KG1 (cell line): ENCODE measurements around the gene THBS1.

Experiments used
- DNase-seq: peaks from one replicate; lab custom pipeline; 2025; lab: John Stamatoyannopoulos, UW

THBS1 gene

DNA sequence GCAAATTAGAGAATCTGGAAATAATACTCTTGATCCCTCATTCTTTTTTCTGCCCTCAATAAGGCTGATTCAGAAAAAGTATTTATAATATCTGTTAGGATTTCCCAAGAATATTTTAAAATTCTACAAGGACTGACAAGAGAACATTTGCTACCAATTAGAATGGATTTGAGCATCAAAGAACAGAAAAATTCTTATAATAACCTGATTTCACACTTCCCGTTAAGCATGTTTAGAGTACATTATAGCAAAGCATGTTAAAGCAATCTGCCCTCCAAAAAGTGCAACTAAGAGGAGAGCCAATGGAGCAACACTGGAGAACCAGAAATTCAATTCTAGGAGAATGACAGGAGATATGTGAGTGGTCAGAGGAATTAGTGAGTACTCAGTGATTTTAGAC, 57.2 kb downstream of the THBS1 start:
- DNase-seq, result no peak

GRCh38 chr15:39639037-39639436, 58.2 kb downstream of the THBS1 start:
- no peak for DNase-seq

- no peak for DNase-seq
These were observed 59.8 kb downstream of the THBS1 start for GRCh38 chr15:39640665-39641064.

- no peak for DNase-seq
These were observed 60.5 kb downstream of the THBS1 start for GRCh38 chr15:39641191-39641889.

GRCh38 chr15:39642011-39642640, 61.2 kb downstream of the THBS1 start:
- DNase-seq, result no peak

DNA sequence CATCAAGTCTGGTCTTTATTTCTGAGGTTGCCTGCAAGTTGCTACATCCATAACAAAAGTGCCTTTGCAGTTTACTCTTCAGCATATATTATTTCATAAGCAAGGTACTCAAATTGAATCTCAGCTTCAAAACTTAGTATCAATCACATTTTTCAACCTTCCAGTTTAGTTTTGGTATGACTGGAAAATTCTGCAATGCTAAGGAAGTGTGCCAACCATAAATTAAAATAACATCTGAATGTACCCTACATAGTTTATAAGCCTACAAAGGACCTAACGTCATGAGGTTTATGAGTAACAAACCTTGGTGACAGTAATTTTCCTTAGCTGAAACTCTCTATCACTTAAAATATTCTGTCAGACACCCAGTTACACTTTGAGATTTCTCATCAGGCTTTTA, 62.8 kb downstream of the THBS1 start:
- no peak for DNase-seq

DNA sequence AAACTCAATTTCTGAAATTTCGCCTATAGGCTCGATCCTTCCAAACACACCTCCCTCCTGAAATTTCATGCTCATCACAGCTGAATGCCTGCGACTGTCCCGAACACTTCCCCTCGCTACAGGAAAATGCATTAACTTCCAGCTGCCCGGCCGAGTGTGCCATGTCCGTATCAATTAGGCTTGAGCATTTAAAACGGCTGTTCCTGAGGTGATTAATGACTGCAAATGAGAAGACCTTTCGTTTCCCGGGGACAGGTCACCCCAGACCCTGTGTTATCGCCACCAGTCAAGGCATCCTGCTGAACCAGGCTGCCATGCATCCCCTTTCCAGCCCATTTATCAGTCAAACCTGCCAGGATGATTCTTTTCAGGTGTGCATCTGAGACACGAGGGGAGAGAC, 63.3 kb downstream of the THBS1 start:
- DNase-seq, result no peak

GRCh38 chr15:39645138-39645975, 64.5 kb downstream of the THBS1 start:
- no peak for DNase-seq

GRCh38 chr15:39645976-39646257, 65.0 kb downstream of the THBS1 start:
- DNase-seq, result no peak

DNA sequence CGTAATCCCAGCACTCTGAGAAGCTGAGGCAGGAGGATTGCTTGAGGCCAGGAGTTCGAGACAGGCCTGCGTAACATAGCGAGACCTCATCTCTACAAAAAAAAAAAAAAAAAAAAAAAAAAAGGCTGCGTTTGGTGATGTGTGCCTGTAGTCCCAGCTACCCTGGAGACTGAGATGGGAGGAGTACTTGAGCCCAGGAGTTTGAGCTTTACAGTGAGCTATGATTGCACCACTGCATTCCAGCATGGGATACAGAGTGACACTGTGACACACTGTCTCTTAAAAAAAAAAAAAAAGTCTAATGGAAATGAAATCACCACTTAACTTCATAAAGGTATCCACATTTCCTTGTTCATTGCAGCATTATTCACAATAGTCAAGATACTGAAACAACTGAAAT, 65.5 kb downstream of the THBS1 start:
- no peak for DNase-seq
